IPS-18a (cell line): ENCODE measurements around the gene C1orf21.

ENCODE experiments used
- H3K27ac ChIP-seq: one replicate; pipeline ENCODE4 v1.5.1; 2013; ENCODE audit warnings: low read length
- H3K27me3 ChIP-seq: one replicate; pipeline ENCODE4 v1.6.1; 2013; ENCODE audit warnings: mild to moderate bottlenecking, low read length; ENCODE audit not compliant: control insufficient read depth, insufficient read depth
- H3K36me3 ChIP-seq: one replicate; pipeline ENCODE4 v1.6.1; 2013; ENCODE audit warnings: low read depth, low read length; ENCODE audit not compliant: control insufficient read depth
- H3K4me1 ChIP-seq: one replicate; pipeline ENCODE4 v1.6.1; 2013; ENCODE audit warnings: low read depth, low read length; ENCODE audit not compliant: control insufficient read depth
- H3K4me3 ChIP-seq: one replicate; pipeline ENCODE4 v1.5.1; 2013; ENCODE audit warnings: low read length
- H3K9ac ChIP-seq: one replicate; pipeline ENCODE4 v1.6.1; 2013; ENCODE audit warnings: mild to moderate bottlenecking, low read length, moderate library complexity
- H3K9me3 ChIP-seq: one replicate; pipeline ENCODE4 v1.6.1; 2013; ENCODE audit warnings: low read depth, low read length; ENCODE audit not compliant: control insufficient read depth

C1orf21 gene

GRCh38 chr1:184509105-184509504 lies 122.3 kb downstream of the C1orf21 start:
- no peak overlapping the region for H3K9ac ChIP-seq
- H3K4me3 ChIP-seq: no peak overlapping the region
- H3K4me1 ChIP-seq: peaks cover 6% of the 10 kb centered on the region
- H3K27ac ChIP-seq: no peak overlapping the region
- H3K36me3 ChIP-seq: no peaks in the 10 kb centered on the region
- H3K9me3 ChIP-seq: no peaks in the 10 kb centered on the region
- H3K27me3 ChIP-seq: no peaks in the 10 kb centered on the region

GRCh38 chr1:184510110-184510509 lies 123.3 kb downstream of the C1orf21 start:
- Histone ChIP-seq H3K9me3 (no peaks in the 10 kb centered on the region), H3K27ac (no peak overlapping the region), H3K27me3 (no peaks in the 10 kb centered on the region), H3K36me3 (no peaks in the 10 kb centered on the region), H3K9ac (no peak overlapping the region), H3K4me3 (no peak overlapping the region), H3K4me1 (no peaks in the 10 kb centered on the region)

GRCh38 chr1:184512724-184513123 lies 125.9 kb downstream of the C1orf21 start:
- H3K4me3 ChIP-seq: no peak overlapping the region
- no peaks in the 10 kb centered on the region for H3K36me3 ChIP-seq
- no peak overlapping the region for H3K9ac ChIP-seq
- no peaks in the 10 kb centered on the region for H3K4me1 ChIP-seq
- H3K9me3 ChIP-seq: no peaks in the 10 kb centered on the region
- H3K27me3 ChIP-seq: no peaks in the 10 kb centered on the region
- H3K27ac ChIP-seq: no peak overlapping the region

DNA sequence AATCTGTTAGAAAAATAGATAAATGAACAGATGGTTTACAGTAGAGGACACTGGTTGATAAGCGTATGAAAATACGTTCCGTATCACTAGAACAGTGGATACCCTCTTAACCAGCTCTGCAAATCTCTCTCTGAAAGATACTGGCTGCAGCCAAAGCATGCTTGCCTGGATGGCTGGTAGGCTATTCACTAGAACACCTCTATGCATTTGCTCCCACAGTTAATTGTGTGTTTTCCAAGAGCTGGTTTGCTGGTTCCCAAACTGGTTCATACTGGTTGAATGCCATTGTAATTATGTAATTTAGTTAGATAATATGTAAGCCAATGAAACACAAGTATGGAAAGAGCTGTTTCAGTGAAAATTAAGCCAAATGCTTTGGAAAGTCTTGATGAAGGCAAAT lies 126.6 kb downstream of the C1orf21 start:
- Histone ChIP-seq H3K4me1 (no peaks in the 10 kb centered on the region), H3K36me3 (no peaks in the 10 kb centered on the region), H3K9ac (no peak overlapping the region), H3K27ac (no peak overlapping the region), H3K9me3 (no peaks in the 10 kb centered on the region), H3K27me3 (no peaks in the 10 kb centered on the region), H3K4me3 (no peak overlapping the region)

- H3K27me3 ChIP-seq: no peaks in the 10 kb centered on the region
- H3K36me3 ChIP-seq: no peaks in the 10 kb centered on the region
- no peaks in the 10 kb centered on the region for H3K4me1 ChIP-seq
- no peak overlapping the region for H3K27ac ChIP-seq
- H3K9me3 ChIP-seq: no peaks in the 10 kb centered on the region
- H3K4me3 ChIP-seq: no peak overlapping the region
- H3K9ac ChIP-seq: no peak overlapping the region
These were observed 127.1 kb downstream of the C1orf21 start for GRCh38 chr1:184513966-184514365.

GRCh38 chr1:184514447-184514846 lies 127.6 kb downstream of the C1orf21 start:
- no peaks in the 10 kb centered on the region for H3K36me3 ChIP-seq
- no peak overlapping the region for H3K4me3 ChIP-seq
- H3K4me1 ChIP-seq: peaks cover 1% of the 10 kb centered on the region
- no peak overlapping the region for H3K27ac ChIP-seq
- H3K9ac ChIP-seq: no peak overlapping the region
- no peaks in the 10 kb centered on the region for H3K9me3 ChIP-seq
- no peaks in the 10 kb centered on the region for H3K27me3 ChIP-seq

- H3K4me3 ChIP-seq: no peak overlapping the region
- H3K4me1 ChIP-seq: peaks cover 12% of the 10 kb centered on the region
- H3K36me3 ChIP-seq: no peaks in the 10 kb centered on the region
- no peak overlapping the region for H3K9ac ChIP-seq
- H3K27ac ChIP-seq: no peak overlapping the region
- H3K27me3 ChIP-seq: no peaks in the 10 kb centered on the region
- no peaks in the 10 kb centered on the region for H3K9me3 ChIP-seq
These were observed 130.3 kb downstream of the C1orf21 start for GRCh38 chr1:184517130-184517529.

DNA sequence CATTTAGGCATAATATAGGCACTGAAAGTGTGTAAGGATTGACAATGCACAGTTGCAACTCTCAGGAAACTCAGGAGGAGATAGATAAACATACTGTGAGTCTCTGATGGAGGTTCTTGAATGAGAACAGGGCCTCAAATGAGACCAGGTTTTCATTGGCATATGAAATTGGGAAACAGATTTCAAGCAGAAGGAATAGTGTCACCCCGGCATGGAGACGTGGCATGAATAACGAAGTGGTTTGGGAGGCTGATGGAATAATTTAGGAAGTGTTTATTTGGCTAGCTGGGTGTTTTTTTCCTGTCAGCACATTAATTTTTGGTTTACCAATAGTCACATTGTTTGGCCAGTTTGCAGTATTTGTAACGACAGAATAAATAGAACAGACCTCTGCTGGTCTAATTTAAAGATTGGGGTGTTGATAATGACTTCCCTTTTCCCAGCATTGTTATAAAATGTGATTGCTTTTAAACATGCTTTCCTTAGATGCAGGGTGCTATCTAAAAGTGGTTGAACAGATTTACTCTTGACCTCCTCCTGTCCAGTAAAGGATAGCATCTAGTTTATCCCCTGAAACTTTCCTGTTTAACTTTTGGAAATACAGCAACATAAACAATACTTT lies 132.0 kb downstream of the C1orf21 start:
- H3K9ac ChIP-seq: no peak overlapping the region
- H3K36me3 ChIP-seq: no peaks in the 10 kb centered on the region
- H3K27ac ChIP-seq: no peak overlapping the region
- no peaks in the 10 kb centered on the region for H3K9me3 ChIP-seq
- peaks cover 12% of the 10 kb centered on the region for H3K4me1 ChIP-seq
- H3K4me3 ChIP-seq: no peak overlapping the region
- H3K27me3 ChIP-seq: no peaks in the 10 kb centered on the region

DNA sequence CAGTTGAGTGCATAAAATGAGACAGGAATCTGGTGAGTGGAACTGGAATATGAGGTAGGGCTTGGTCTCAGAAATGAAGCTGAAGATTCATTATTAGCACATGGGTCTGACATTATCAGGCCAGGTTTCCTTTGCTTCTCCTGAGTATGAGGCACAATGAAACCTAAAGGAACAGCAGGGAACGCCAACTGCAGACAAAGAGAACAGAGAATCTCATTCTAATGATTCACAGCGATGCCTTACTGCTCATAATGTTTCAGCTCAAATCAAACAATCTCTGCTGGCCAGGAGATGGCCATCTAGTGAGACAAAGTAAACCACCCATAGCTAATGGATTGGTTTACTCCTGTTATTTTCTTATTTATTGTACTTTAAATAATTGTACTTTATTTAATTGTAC lies 133.5 kb downstream of the C1orf21 start:
- H3K9me3 ChIP-seq: no peaks in the 10 kb centered on the region
- H3K4me1 ChIP-seq: peaks cover 12% of the 10 kb centered on the region
- H3K36me3 ChIP-seq: no peaks in the 10 kb centered on the region
- no peaks in the 10 kb centered on the region for H3K27me3 ChIP-seq
- H3K9ac ChIP-seq: no peak overlapping the region
- no peak overlapping the region for H3K27ac ChIP-seq
- no peak overlapping the region for H3K4me3 ChIP-seq

DNA sequence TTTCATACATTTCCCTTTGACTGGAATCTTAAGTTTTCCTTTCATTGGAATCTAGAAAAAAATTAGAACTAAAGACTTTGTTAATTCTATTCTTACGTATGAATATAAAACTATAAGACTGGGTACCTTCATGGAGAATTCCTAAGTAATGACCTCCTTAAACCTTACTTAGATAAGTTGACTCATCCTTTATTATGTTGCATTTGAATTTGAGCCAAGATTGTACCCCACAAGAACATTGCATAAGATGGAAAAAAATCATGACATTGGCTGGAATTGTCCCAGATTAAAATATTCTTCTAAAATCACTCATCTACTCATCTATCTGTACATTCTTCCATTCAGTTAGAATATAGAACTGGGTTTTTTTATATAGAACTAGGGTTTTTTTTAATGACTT lies 137.4 kb downstream of the C1orf21 start:
- Histone ChIP-seq H3K4me1 (peaks cover 12% of the 10 kb centered on the region), H3K4me3 (no peak overlapping the region), H3K27me3 (no peaks in the 10 kb centered on the region), H3K9ac (no peak overlapping the region), H3K9me3 (no peaks in the 10 kb centered on the region), H3K27ac (no peak overlapping the region), H3K36me3 (no peaks in the 10 kb centered on the region)

- no peak overlapping the region for H3K27ac ChIP-seq
- no peak overlapping the region for H3K9ac ChIP-seq
- no peak overlapping the region for H3K4me3 ChIP-seq
- H3K4me1 ChIP-seq: no peaks in the 10 kb centered on the region
- H3K9me3 ChIP-seq: no peaks in the 10 kb centered on the region
- H3K36me3 ChIP-seq: no peaks in the 10 kb centered on the region
- H3K27me3 ChIP-seq: no peaks in the 10 kb centered on the region
These were observed 140.6 kb downstream of the C1orf21 start for GRCh38 chr1:184527402-184527801.

- Histone ChIP-seq H3K27ac (no peak overlapping the region), H3K9ac (no peak overlapping the region), H3K36me3 (no peaks in the 10 kb centered on the region), H3K9me3 (no peaks in the 10 kb centered on the region), H3K4me3 (no peak overlapping the region), H3K27me3 (no peaks in the 10 kb centered on the region), H3K4me1 (no peaks in the 10 kb centered on the region)
These were observed 143.4 kb downstream of the C1orf21 start for GRCh38 chr1:184530226-184530625.
